Activated CD4-positive, alpha-beta T cell treated with anti-CD3 and anti-CD28 coated beads for 36 hours (primary cell): ENCODE measurements around the gene OTOA. TPM values are rescaled to one million over a fixed set of nuclear protein-coding genes. Genes with fewer than 3 reads are reported as not detected.
A peak's percentile ranks its signal among the peaks of the same experiment; 100 is the strongest.
"Not testable (repeated sequence)": the region's sequence is repeated elsewhere in the genome, so short reads cannot be mapped to it uniquely, and the experiment has no call there.

Source experiments
- ATAC-seq: fragments of 200-7000 bp; cut with Tn5 transposase; one replicate; pipeline ENCODE4 v1.10.0; 2021; ENCODE audit warnings: mild to moderate bottlenecking, moderate library complexity
- CTCF ChIA-PET: fragments of 350-600 bp; sonication (Branson Sonifier 250); formaldehyde crosslinking; loops from one replicate; lab custom pipeline; 2021; ENCODE audit warnings: antibody characterized with exemption; lab: Charles Lee
- POLR2A ChIA-PET: fragments of 350-600 bp; sonication (Branson Sonifier 250); formaldehyde crosslinking; loops from one replicate; lab custom pipeline; 2021; ENCODE audit warnings: antibody characterized with exemption, inconsistent platforms; lab: Charles Lee
- DNase-seq: peaks from one replicate; pipeline ENCODE4 v3.0.0-alpha.2; 2020
- H3K27ac Mint-ChIP-seq: one replicate; pipeline ENCODE4 v1.8.0; 2021; ENCODE audit warnings: mixed read lengths
- H3K27me3 Mint-ChIP-seq: one replicate; pipeline ENCODE4 v1.8.0; 2021; ENCODE audit warnings: mixed read lengths
- H3K36me3 Mint-ChIP-seq: one replicate; pipeline ENCODE4 v1.8.0; 2021; ENCODE audit warnings: low read depth, mixed read lengths
- H3K4me1 Mint-ChIP-seq: one replicate; pipeline ENCODE4 v1.8.0; 2021; ENCODE audit warnings: mixed read lengths
- H3K4me3 Mint-ChIP-seq: one replicate; pipeline ENCODE4 v1.8.0; 2021; ENCODE audit warnings: mild to moderate bottlenecking, moderate library complexity, mixed read lengths
- H3K9me3 Mint-ChIP-seq: one replicate; pipeline ENCODE4 v1.8.0; 2021; ENCODE audit warnings: low read depth, mixed read lengths
- intact Hi-C, 2 experiments: fragments of 100-400 bp; cut with DNase I in 1 of 2; cut with micrococcal nuclease in 1 of 2; formaldehyde crosslinking; loops; one replicate each; pipeline versions ENCODE4 v1.14.2 to v1.15.1; 2022 to 2024; cut with DNase I, micrococcal nuclease
- total RNA-seq, 2 experiments: library from RNA; stranded (reverse); gene quantifications; one replicate each; pipeline ENCODE4 v1.2.3, GENCODE V29; 2021

Gene OTOA
- total RNA-seq, 2 experiments from 2014 or later = 0.07 TPM; not detected in 1

- H3K27ac Mint-ChIP-seq, DNase-seq, H3K27me3 Mint-ChIP-seq, intact Hi-C loops, H3K9me3 Mint-ChIP-seq, H3K4me1 Mint-ChIP-seq, H3K4me3 Mint-ChIP-seq, H3K36me3 Mint-ChIP-seq, POLR2A ChIA-PET, ATAC-seq: not testable (repeated sequence)
- CTCF ChIA-PET = interaction anchor here (0.7 to 1.4 kb wide), 2 partner anchors 18 to 403 kb away, joined by 3 to 5 read pairs; no protein-coding TSS in a partner anchor
These were observed 10.7 kb downstream of the OTOA start for GRCh38 chr16:21674456-21674855.

GRCh38 chr16:21680714-21681113 is 16.9 kb downstream of the OTOA start:
- POLR2A ChIA-PET, ATAC-seq, H3K4me1 Mint-ChIP-seq, CTCF ChIA-PET, H3K27ac Mint-ChIP-seq, H3K27me3 Mint-ChIP-seq, intact Hi-C loops, H3K4me3 Mint-ChIP-seq, DNase-seq, H3K36me3 Mint-ChIP-seq, H3K9me3 Mint-ChIP-seq: not testable (repeated sequence)

- POLR2A ChIA-PET = no interaction called here
- Mint-ChIP-seq H3K36me3 (no peaks in the 10 kb centered on the region), H3K27ac (no peak overlapping the region), H3K9me3 (no peaks in the 10 kb centered on the region), H3K4me3 (no peak overlapping the region), H3K27me3 (peaks cover 7% of the 10 kb centered on the region), H3K4me1 (no peaks in the 10 kb centered on the region)
- DNase-seq (no peak), ATAC-seq (no peak)
- intact Hi-C loops = no loop called here
- CTCF ChIA-PET = interaction anchor here (1.2 to 3.4 kb wide), 5 partner anchors 17 to 26 kb away, joined by 3 to 22 read pairs (median 9); no protein-coding TSS in a partner anchor
These were observed 19.4 kb downstream of the OTOA start for GRCh38 chr16:21683184-21683583.

GRCh38 chr16:21684199-21684598 is 20.4 kb downstream of the OTOA start:
- ATAC-seq = no peak
- no peak overlapping the region for H3K27ac Mint-ChIP-seq
- H3K4me1 Mint-ChIP-seq = no peaks in the 10 kb centered on the region
- H3K9me3 Mint-ChIP-seq = no peaks in the 10 kb centered on the region
- ChIA-PET CTCF (interaction anchor here (0.6 to 3.4 kb wide), 8 partner anchors 13 to 1049 kb away, joined by 3 to 22 read pairs (median 6); no protein-coding TSS in a partner anchor), POLR2A (no interaction called here)
- H3K36me3 Mint-ChIP-seq = no peaks in the 10 kb centered on the region
- DNase-seq = peak; percentile 70
- intact Hi-C loops = no loop called here
- no peak overlapping the region for H3K4me3 Mint-ChIP-seq
- peaks cover 3% of the 10 kb centered on the region for H3K27me3 Mint-ChIP-seq

GRCh38 chr16:21685034-21685455 is 21.3 kb downstream of the OTOA start:
- no peaks in the 10 kb centered on the region for H3K36me3 Mint-ChIP-seq
- ATAC-seq (no peak), DNase-seq (no peak)
- intact Hi-C loops = no loop called here
- H3K4me1 Mint-ChIP-seq = no peaks in the 10 kb centered on the region
- H3K9me3 Mint-ChIP-seq = no peaks in the 10 kb centered on the region
- peaks cover 3% of the 10 kb centered on the region for H3K27me3 Mint-ChIP-seq
- ChIA-PET POLR2A (interaction anchor here (0.7 kb wide), 1 partner anchor 28 kb away, joined by 3 read pairs; no protein-coding TSS in a partner anchor), CTCF (interaction anchor here (0.6 to 3.4 kb wide), 8 partner anchors 10 to 1805 kb away, joined by 3 to 22 read pairs (median 6); no protein-coding TSS in a partner anchor)
- H3K4me3 Mint-ChIP-seq = no peak overlapping the region
- no peak overlapping the region for H3K27ac Mint-ChIP-seq

GRCh38 chr16:21689107-21689506 is 25.3 kb downstream of the OTOA start:
- DNase-seq (no peak), ATAC-seq (no peak)
- intact Hi-C loops = no loop called here
- Mint-ChIP-seq H3K4me1 (no peaks in the 10 kb centered on the region), H3K4me3 (no peak overlapping the region), H3K9me3 (no peaks in the 10 kb centered on the region), H3K27ac (no peak overlapping the region), H3K27me3 (peaks cover 2% of the 10 kb centered on the region), H3K36me3 (no peaks in the 10 kb centered on the region)
- ChIA-PET CTCF (interaction anchor here (0.6 kb wide), 1 partner anchor 1286 kb away, joined by 5 read pairs; no protein-coding TSS in a partner anchor), POLR2A (no interaction called here)

GRCh38 chr16:21690967-21691366 is 27.2 kb downstream of the OTOA start:
- DNase-seq, intact Hi-C loops, CTCF ChIA-PET, H3K9me3 Mint-ChIP-seq, H3K4me1 Mint-ChIP-seq, POLR2A ChIA-PET, ATAC-seq, H3K27me3 Mint-ChIP-seq, H3K36me3 Mint-ChIP-seq, H3K4me3 Mint-ChIP-seq, H3K27ac Mint-ChIP-seq: not testable (repeated sequence)

- Mint-ChIP-seq H3K36me3 (no peaks in the 10 kb centered on the region), H3K4me3 (no peak overlapping the region), H3K27me3 (peaks cover 4% of the 10 kb centered on the region), H3K27ac (no peak overlapping the region), H3K9me3 (no peaks in the 10 kb centered on the region), H3K4me1 (no peaks in the 10 kb centered on the region)
- ATAC-seq (no peak), DNase-seq (no peak)
- ChIA-PET CTCF (interaction anchor here (0.6 to 3.5 kb wide), 5 partner anchors 14 to 1365 kb away, joined by 3 to 16 read pairs (median 5); partner anchors contain the start of gene OTOA), POLR2A (no interaction called here)
- intact Hi-C loops = no loop called here
These were observed 30.8 kb downstream of the OTOA start for GRCh38 chr16:21694609-21695008.

- Mint-ChIP-seq H3K4me1 (no peaks in the 10 kb centered on the region), H3K27ac (no peak overlapping the region), H3K36me3 (no peaks in the 10 kb centered on the region), H3K9me3 (no peaks in the 10 kb centered on the region), H3K4me3 (no peak overlapping the region), H3K27me3 (peaks cover 4% of the 10 kb centered on the region)
- no peak for DNase-seq
- ChIA-PET CTCF (interaction anchor here (0.8 to 2.8 kb wide), 4 partner anchors 11 to 40 kb away, joined by 4 to 10 read pairs (median 5); no protein-coding TSS in a partner anchor), POLR2A (no interaction called here)
- intact Hi-C loops = no loop called here
- no peak for ATAC-seq
These were observed 33.3 kb downstream of the OTOA start for GRCh38 chr16:21697032-21697431.

- DNase-seq = no peak
- ChIA-PET CTCF (interaction anchor here (0.7 to 2.8 kb wide), 5 partner anchors 10 to 114 kb away, joined by 3 to 10 read pairs (median 3); no protein-coding TSS in a partner anchor), POLR2A (no interaction called here)
- Mint-ChIP-seq H3K4me1 (no peaks in the 10 kb centered on the region), H3K27ac (no peak overlapping the region), H3K9me3 (no peaks in the 10 kb centered on the region), H3K36me3 (no peaks in the 10 kb centered on the region), H3K4me3 (no peak overlapping the region), H3K27me3 (peaks cover 1% of the 10 kb centered on the region)
- intact Hi-C loops = no loop called here
- ATAC-seq = no peak
These were observed 34.6 kb downstream of the OTOA start for GRCh38 chr16:21698169-21699032.

GRCh38 chr16:21701271-21701670 is 37.5 kb downstream of the OTOA start:
- no peak overlapping the region for H3K4me3 Mint-ChIP-seq
- CTCF ChIA-PET = interaction anchor here (1.2 to 1.5 kb wide), 3 partner anchors 9 to 120 kb away, joined by 3 to 9 read pairs (median 6); no protein-coding TSS in a partner anchor
- no peak for DNase-seq
- no peaks in the 10 kb centered on the region for H3K4me1 Mint-ChIP-seq
- H3K9me3 Mint-ChIP-seq = no peaks in the 10 kb centered on the region
- H3K36me3 Mint-ChIP-seq = no peaks in the 10 kb centered on the region
- peaks cover 1% of the 10 kb centered on the region for H3K27me3 Mint-ChIP-seq
- ATAC-seq = peak; percentile 39
- no peak overlapping the region for H3K27ac Mint-ChIP-seq
- intact Hi-C loops = no loop called here
- POLR2A ChIA-PET = interaction anchor here (0.5 to 0.6 kb wide), 2 partner anchors 133 to 141 kb away, joined by 5 read pairs; no protein-coding TSS in a partner anchor
